Measurements from ENCODE around the gene KATNA1.

KATNA1 gene

GRCh38 chr6:149566410-149567193 is 81.9 kb downstream of the KATNA1 start:
- TF ChIP-seq GATA2 (IDR thresholded peaks at IDR 0.05; ENCODE audit: low read depth, low read length) = no peak
- TF ChIP-seq GATA3 (IDR thresholded peaks at IDR 0.05; ENCODE audit: low read depth, low read length) = no peak

GRCh38 chr6:149565527-149566409 is 82.7 kb downstream of the KATNA1 start, which contains the start of gene GINM1:
Gene GINM1, plus strand, starts transcription at chr6:149566375. Its CDS starts 40 bp downstream, at chr6:149566415.
- TF ChIP-seq GATA2 (IDR thresholded peaks at IDR 0.05; ENCODE audit: low read depth, low read length) = no peak
- no peak for TF ChIP-seq GATA3 (IDR thresholded peaks at IDR 0.05; ENCODE audit: low read depth, low read length)

GRCh38 chr6:149563928-149564325 is 84.6 kb downstream of the KATNA1 start:
- TF ChIP-seq GATA2 (IDR thresholded peaks at IDR 0.05; ENCODE audit: low read depth, low read length) (no peak), GATA3 (IDR thresholded peaks at IDR 0.05; ENCODE audit: low read depth, low read length) (no peak)

- TF ChIP-seq GATA3 (IDR thresholded peaks at IDR 0.05; ENCODE audit: low read depth, low read length) (no peak), GATA2 (IDR thresholded peaks at IDR 0.05; ENCODE audit: low read depth, low read length) (no peak)
Observed at GRCh38 chr6:149563203-149563927, 85.1 kb downstream of the KATNA1 start.

- TF ChIP-seq GATA3 (IDR thresholded peaks at IDR 0.05; ENCODE audit: low read depth, low read length) (no peak), GATA2 (IDR thresholded peaks at IDR 0.05; ENCODE audit: low read depth, low read length) (no peak)
Observed at GRCh38 chr6:149560736-149561135, 87.8 kb downstream of the KATNA1 start.

GRCh38 chr6:149559389-149559788 is 89.1 kb downstream of the KATNA1 start:
- no peak for TF ChIP-seq GATA3 (IDR thresholded peaks at IDR 0.05; ENCODE audit: low read depth, low read length)
- TF ChIP-seq GATA2 (IDR thresholded peaks at IDR 0.05; ENCODE audit: low read depth, low read length) = no peak

GRCh38 chr6:149558029-149558428 is 90.5 kb downstream of the KATNA1 start:
- TF ChIP-seq GATA2 (IDR thresholded peaks at IDR 0.05; ENCODE audit: low read depth, low read length) = no peak

- TF ChIP-seq GATA3 (IDR thresholded peaks at IDR 0.05; ENCODE audit: low read depth, low read length) (no peak), GATA2 (IDR thresholded peaks at IDR 0.05; ENCODE audit: low read depth, low read length) (no peak)
Observed at GRCh38 chr6:149551920-149552319, 96.6 kb downstream of the KATNA1 start.

GRCh38 chr6:149545754-149546471 is 102.6 kb downstream of the KATNA1 start, which contains the start of gene PPIL4:
Gene PPIL4, minus strand, starts transcription at chr6:149546043. Its CDS starts 38 bp downstream, at chr6:149546005.
- TF ChIP-seq GATA2 (IDR thresholded peaks at IDR 0.05; ENCODE audit: low read depth, low read length) (no peak), GATA3 (IDR thresholded peaks at IDR 0.05; ENCODE audit: low read depth, low read length) (no peak)

GRCh38 chr6:149545258-149545753 is 103.2 kb downstream of the KATNA1 start:
- TF ChIP-seq GATA2 (IDR thresholded peaks at IDR 0.05; ENCODE audit: low read depth, low read length) (no peak), GATA3 (IDR thresholded peaks at IDR 0.05; ENCODE audit: low read depth, low read length) (no peak)

Data from SH-SY5Y (cell line).